ENCODE results near the gene NME8.
"Not testable (repeated sequence)": the region's sequence is repeated elsewhere in the genome, so short reads cannot be mapped to it uniquely, and the experiment has no call there.

NME8 gene

GRCh38 chr7:37848297-37848696 is at the start of gene NME8:
TSS of gene NME8 (plus strand) at chr7:37848597. CDS start at chr7:37850267, 1,670 bp downstream.
- DNase-seq (ENCODE audit: low spot score): no peak

DNA sequence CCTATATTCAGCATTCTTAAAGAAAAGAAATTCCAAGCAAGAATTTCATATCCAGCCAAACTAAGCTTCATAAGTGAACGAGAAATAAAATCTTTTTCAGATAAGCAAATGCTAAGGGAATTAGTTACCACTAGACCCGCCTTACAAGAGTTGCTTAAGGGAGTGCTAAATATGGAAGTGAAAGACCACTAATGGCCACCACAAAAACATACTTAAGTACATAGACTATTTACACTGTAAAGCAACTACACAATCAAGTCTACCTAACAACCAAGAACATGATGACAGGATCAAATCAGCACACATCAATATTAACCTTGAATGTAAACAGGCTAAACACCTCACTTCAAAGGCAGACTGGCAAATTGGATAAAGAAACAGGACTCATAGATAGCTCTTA is 42.2 kb upstream of the NME8 start:
- DNase-seq (ENCODE audit: low spot score): no peak

DNA sequence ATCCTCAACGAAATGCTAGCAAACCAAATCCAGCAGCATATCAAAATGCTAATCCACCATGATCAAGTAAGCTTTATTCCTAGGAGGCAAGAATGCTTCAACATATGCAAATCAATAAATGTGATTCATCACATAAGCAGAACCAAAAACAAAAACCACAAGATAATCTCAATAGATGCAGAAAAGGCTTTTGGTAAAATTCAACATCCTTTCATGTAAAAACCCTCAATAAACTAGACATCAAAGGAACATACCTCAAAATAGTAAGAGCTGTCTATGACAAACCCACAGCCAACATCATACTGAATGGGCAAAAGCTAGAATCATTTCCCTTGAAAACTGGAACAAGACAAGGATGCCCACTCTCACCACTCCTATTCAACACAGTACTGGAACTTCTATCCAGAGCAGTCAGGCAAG is 36.2 kb upstream of the NME8 start:
- not testable (repeated sequence) for DNase-seq (ENCODE audit: low spot score)

- no peak for DNase-seq (ENCODE audit: low spot score)
Observed at GRCh38 chr7:37815671-37816371, 32.6 kb upstream of the NME8 start.

- DNase-seq (ENCODE audit: low spot score): no peak
Observed at GRCh38 chr7:37816922-37817590, 31.3 kb upstream of the NME8 start.

GRCh38 chr7:37817591-37817960 is 30.8 kb upstream of the NME8 start:
- no peak for DNase-seq (ENCODE audit: low spot score)

- no peak for DNase-seq (ENCODE audit: low spot score)
Observed at GRCh38 chr7:37817996-37818720, 30.2 kb upstream of the NME8 start.

- DNase-seq (ENCODE audit: low spot score): no peak
Observed at GRCh38 chr7:37820708-37821468, 27.5 kb upstream of the NME8 start.

- DNase-seq (ENCODE audit: low spot score): no peak
Observed at GRCh38 chr7:37822946-37823345, 25.5 kb upstream of the NME8 start.

- no peak for DNase-seq (ENCODE audit: low spot score)
Observed at GRCh38 chr7:37823557-37823956, 24.8 kb upstream of the NME8 start.

- DNase-seq (ENCODE audit: low spot score): no peak
Observed at GRCh38 chr7:37825038-37825437, 23.4 kb upstream of the NME8 start.

DNA sequence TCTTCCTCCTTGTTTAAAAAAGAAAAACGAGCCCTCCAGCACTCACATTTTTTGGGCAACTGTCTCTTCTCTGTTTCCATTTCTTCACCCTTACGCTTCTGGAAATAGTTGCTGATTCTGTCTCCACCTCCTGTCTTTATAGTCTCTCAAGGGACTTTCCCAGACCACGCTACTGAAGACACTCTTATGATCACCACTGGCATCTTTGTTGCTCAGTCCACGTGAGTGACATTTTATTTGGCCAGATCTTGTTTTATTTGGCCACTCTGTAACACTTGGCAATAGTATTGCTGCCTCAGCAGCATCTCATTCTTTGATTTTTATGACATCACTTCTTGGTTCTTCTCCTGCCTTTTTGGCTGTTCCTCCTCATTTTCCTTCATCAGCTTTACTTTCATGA is 21.6 kb upstream of the NME8 start:
- DNase-seq (ENCODE audit: low spot score): no peak

DNA sequence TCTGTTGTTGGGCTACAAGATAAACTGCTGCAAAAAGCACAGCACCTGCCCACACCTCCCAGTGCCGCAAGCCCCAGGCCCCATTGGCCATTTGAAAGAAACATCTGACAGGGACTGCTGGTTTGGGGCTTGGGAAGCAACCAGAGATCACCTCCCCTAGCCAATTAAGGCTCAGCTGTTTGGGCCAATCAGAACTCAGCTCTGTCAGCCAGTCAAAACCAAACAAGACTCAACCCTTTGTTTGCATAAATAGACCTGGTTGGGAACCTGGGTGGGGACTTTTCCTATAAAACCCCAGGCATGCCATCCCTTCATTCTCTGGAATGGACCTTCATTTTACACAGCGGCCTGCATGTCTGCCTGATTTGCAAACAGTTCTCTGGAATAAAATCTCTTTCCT is 17.2 kb upstream of the NME8 start:
- DNase-seq (ENCODE audit: low spot score): no peak

- DNase-seq (ENCODE audit: low spot score): no peak
Observed at GRCh38 chr7:37832194-37832593, 16.2 kb upstream of the NME8 start.

- DNase-seq (ENCODE audit: low spot score): peak; percentile 28
Observed at GRCh38 chr7:37833107-37833817, 15.1 kb upstream of the NME8 start.

GRCh38 chr7:37833818-37834146 is 14.6 kb upstream of the NME8 start:
- no peak for DNase-seq (ENCODE audit: low spot score)

DNA sequence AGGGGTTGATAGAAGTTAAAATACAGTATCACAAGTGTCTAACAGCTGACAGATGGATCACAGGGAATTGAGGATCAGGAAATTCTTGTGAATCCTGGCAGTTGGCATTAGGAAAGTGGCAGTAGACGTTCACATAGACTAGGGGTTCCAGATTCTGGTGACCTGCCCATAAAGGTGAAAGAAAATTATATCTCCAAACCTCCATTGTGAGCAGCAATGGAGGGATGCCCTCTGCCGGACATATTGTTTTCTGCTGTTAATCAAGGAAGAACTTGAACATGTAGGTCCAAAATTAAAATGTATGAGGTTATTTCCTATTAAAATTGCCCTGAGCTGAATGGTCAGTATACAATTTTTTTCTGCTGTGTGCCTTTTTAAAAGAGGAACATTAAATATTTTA is 5.1 kb downstream of the NME8 start:
- peak; percentile 3 for DNase-seq (ENCODE audit: low spot score)

GRCh38 chr7:37882086-37882485 is 33.7 kb downstream of the NME8 start:
- DNase-seq (ENCODE audit: low spot score): no peak

DNA sequence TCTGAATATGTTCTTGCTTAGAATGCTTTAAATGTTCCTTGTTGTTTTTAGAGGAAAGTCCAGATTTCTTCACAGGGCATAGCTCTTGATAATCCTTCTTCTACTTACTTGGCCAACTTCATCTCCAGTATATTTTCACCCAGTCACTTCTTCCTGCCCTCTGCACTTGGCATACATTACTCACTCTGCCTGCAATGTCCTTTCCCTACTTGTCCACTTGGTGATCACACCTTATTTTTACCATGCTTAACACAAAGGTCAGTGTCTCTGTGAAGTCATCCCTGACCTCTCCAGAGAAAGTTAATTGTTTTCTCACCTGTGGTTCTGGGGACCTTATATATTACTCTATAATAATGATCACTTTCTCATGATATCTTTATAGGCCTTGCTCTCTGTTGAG is 45.0 kb downstream of the NME8 start:
- no peak for DNase-seq (ENCODE audit: low spot score)

DNA sequence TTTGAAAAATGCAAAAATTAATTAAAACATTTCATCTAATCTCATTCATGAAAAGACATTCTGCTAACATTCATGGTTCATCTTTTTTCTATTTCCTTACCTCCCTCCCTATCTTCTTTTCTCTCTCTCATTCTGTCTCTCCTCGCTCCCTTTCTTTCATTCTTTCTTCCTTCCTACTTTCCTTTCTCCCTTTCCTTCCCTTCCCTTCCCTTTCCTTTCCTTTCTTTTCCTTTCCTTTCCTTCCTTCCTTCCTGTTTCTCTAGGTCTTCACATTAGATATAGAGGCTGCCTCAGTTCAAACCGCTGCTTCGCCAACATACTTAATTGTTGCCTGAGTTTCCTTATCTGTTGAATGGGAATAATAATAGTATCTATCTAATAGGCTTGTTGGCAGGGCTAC is 46.3 kb downstream of the NME8 start:
- DNase-seq (ENCODE audit: low spot score): no peak

GRCh38 chr7:37899712-37900247 is 51.4 kb downstream of the NME8 start:
- no peak for DNase-seq (ENCODE audit: low spot score)

Data from HuH-7 (cell line).